Activated CD4-positive, alpha-beta T cell treated with anti-CD3 and anti-CD28 coated beads, Interleukin-2, amount 50 U/mL, for 16 hours (primary cell): ENCODE results near the gene DMWD.
"Not testable (repeated sequence)": the region's sequence is repeated elsewhere in the genome, so short reads cannot be mapped to it uniquely, and the experiment has no call there.

Experiments
- DNase-seq: peaks from one replicate; pipeline ENCODE4 v3.0.0-alpha.2; 2020

Gene DMWD

DNA sequence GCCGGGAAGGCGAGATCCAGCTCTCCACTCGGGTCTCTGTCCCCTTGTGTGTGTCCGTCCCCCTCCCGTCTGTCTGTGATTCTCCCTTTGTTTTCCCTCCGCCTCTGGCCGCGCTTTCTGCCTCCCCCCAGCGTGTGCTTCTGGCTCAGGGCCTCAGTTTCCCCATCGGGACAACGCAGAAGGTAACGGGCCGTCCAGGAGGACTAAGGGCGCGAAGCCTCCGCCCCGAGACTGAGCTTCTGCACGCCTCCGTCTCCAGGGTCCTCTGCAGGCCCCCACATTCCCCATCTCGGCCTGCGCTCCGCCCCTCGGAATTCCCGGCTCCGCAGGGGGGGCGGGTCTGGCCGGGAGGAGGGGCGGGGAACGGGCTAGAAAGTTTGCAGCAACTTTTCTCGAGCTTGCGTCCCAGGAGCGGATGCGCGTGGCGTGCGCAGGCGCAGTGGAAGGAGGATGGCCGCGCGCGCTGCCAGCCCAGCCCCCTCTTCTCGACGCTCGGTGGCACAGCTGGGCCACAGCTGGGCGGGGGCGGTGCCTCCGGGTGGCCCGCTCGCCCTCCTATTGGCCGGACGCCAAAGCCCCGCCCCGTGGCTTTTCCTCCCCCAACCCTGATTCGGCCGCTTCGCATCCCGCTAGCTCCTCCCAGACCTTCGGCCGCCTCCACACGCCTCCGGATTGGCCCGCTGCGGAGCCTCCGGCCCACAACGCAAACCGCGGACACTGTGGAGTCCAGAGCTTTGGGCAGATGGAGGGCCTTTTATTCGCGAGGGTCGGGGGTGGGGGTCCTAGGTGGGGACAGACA is 23.5 kb downstream of the DMWD start, which contains the start of gene SIX5:
TSS of gene SIX5 (minus strand) at position 269 of the 799 bp plus-strand sequence. CDS start 408 bp downstream, outside the sequence.
- peak; percentile 98 for DNase-seq

- peak; percentile 42 for DNase-seq
Measured at GRCh38 chr19:45768655-45768983, 24.0 kb downstream of the DMWD start.

- DNase-seq = no peak
Measured at GRCh38 chr19:45767881-45768654, 24.6 kb downstream of the DMWD start.

GRCh38 chr19:45767410-45767880 is 25.2 kb downstream of the DMWD start:
- no peak for DNase-seq

DNA sequence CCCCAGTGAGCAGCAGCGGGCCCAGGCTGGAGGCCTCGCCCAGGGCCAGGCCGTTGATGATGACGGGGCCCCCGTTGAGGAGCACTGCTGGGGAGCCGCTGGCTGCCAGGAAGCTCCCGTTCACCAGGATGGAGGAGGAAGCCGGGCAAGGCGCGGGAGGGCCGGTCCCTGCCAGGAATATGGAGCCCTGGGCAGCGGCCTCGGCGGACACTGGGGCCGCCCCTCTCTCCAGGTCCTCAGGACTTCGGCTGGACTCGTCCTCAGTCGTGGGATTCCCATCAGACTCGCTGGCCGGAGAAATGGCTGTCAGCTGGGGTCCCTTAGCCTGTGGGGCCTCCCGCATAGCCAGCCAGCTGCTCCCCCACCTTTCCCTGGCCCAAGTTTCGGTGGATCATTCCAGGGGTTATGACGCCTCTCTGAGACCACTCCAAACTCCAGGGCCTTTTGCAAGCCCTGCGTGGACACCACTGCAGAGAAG is 25.7 kb downstream of the DMWD start:
- DNase-seq = no peak

DNA sequence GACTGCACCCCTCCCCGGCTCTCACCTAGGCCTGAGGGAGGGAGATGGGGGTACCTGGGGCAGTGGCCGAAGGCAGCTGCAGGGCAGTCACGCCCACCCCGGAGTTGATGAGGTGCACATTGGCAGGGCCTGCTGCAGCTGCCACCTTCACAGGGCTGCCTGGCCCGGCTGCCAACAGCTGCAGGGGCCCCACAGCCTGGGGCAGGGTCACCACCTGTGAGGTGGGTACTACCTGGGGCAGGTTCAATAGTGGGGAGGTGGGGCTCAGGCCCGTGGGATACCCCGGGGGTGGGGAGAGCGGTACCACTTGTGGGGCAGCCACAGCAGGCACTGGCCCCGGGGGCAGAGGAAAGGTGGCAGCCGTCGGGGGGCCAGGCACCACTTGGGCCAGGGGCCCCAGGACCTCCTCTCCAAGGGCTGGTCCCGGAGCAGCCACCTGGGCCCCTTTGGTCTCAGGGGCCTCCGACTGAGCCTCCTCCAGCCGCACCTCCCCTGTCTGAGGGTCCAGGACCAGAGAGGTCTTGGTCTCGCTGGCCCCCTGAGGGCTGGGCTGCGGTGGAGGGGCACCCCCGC is 26.3 kb downstream of the DMWD start:
- DNase-seq = no peak

GRCh38 chr19:45765702-45766295 is 26.8 kb downstream of the DMWD start:
- DNase-seq = no peak

GRCh38 chr19:45764945-45765701 is 27.5 kb downstream of the DMWD start:
- no peak for DNase-seq

GRCh38 chr19:45764475-45764874 is 28.2 kb downstream of the DMWD start:
- DNase-seq = no peak

- no peak for DNase-seq
Measured at GRCh38 chr19:45763691-45764294, 28.9 kb downstream of the DMWD start.

DNA sequence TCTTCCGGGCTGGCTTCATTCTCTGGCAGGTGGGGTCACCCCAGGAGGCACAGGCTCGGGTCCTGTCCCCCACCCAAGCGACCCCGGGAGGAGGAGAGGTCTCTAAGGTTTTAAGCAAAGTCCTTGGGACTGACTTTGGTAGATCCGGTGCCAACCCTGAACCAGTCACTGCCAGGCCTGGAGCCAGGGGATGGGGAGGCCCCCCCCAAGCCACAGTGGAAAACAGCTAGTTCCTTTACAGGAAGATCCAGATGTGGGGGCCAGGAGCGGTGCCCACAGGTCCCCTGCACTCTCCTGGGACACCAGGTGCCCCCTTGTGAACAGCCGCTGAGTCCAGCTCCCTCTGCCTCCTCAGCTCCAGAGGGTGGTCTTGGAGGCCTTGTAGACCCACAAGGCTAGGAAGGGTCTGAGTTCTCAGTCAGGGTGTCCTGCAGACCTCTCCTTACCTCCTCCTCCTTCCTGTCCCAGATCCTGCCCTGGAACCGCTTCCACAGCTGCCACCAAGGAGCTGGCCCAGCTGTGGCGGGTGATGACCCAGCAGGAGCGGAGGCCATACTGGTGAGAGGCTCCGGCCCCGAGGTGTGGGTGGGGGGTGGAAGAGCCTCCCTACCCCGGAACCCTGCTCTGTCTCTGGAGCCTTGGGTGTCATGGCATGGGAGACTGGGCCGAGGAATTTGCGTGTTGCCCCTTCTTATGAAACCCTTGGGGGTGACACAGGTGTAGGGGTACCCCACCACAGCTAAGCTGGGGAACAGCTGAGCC is 29.6 kb downstream of the DMWD start:
- DNase-seq = no peak

DNA sequence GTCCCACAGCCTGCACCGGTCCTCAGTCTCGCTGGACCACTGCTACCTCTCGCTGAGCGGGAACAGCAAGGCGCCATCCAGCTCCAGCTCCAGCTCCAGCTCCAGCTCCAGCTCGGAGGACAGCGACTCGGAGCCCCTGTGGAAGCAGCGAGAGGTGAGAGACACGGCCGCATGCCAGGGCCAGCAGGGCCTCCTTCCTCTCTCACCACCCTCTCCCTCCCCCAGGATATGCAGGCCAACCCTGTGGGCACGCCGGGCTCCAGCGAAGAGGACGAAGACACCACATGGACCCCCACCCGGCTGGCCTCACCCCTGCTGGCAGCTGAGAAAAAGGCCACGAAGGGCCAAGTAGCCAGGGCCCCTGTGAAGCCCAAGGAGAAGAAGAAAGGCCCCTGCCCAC is 30.9 kb downstream of the DMWD start:
- DNase-seq = no peak

DNA sequence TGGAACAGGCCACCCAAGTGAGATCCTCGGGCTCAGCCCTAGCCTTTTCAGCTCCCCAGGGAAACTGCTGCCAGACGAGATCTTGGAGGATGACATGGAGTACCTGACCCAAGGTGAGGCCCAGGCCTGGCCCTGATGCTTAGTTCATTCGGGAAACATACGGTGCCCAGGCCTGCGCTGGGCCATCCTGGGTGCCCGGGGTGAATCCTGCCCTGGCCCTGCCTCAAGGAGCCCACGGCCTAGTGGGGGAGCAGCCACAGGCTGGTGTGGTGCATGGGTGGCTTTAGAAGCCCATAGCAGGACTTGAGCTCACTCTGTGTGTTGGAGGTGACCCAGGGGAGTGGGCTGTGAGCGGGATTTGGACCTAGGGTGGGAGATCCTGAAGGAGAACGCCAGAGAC is 33.7 kb downstream of the DMWD start:
- DNase-seq = no peak

- no peak for DNase-seq
Measured at GRCh38 chr19:45757695-45758094, 35.0 kb downstream of the DMWD start.

- DNase-seq = no peak
Measured at GRCh38 chr19:45754323-45754722, 38.3 kb downstream of the DMWD start.

DNA sequence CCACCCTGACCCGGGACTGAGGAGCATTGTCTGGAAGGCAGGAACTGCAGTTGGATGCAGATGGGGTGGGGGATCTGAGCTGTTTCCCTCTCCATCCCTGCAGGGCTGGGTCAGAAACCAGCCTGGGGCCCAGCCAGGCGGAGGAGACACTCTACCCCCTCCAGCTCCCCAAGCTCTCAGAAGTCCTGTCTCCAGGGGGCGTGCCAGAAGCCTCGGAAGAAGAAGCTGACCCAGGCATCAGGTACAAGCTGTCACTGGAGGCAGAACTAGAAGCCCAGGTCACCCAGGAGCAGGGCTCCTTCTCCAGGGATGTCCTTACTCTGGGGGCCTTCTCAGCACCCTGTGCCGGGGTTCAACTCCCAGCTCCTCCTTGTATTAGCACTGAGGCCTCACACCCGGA is 39.1 kb downstream of the DMWD start:
- no peak for DNase-seq

- DNase-seq = no peak
Measured at GRCh38 chr19:45752639-45753038, 40.0 kb downstream of the DMWD start.

- DNase-seq = not testable (repeated sequence)
Measured at GRCh38 chr19:45751483-45751882, 41.2 kb downstream of the DMWD start.

- DNase-seq = no peak
Measured at GRCh38 chr19:45747513-45747912, 45.1 kb downstream of the DMWD start.

- DNase-seq = no peak
Measured at GRCh38 chr19:45746866-45747265, 45.8 kb downstream of the DMWD start.

- DNase-seq = no peak
Measured at GRCh38 chr19:45745606-45746005, 47.0 kb downstream of the DMWD start.
